Measurements from ENCODE around the gene AKR1C3. TPM values are rescaled to one million over a fixed set of nuclear protein-coding genes. Genes with fewer than 3 reads are reported as not detected.
"Not testable (repeated sequence)": the region's sequence is repeated elsewhere in the genome, so short reads cannot be mapped to it uniquely, and the experiment has no call there.

The AKR1C3 gene
- total RNA-seq, 1 donor from 2014 or later, result 2.9 TPM

GRCh38 chr10:5088703-5089261 lies 5.4 kb upstream of the AKR1C3 start:
- intact Hi-C loops (cut with micrococcal nuclease), result no loop called here

GRCh38 chr10:5089865-5090264 lies 4.3 kb upstream of the AKR1C3 start:
- intact Hi-C loops (cut with micrococcal nuclease), result loop anchor here (1.0 kb wide), 4 partner anchors 193 to 533 kb away; no protein-coding TSS in a partner anchor

GRCh38 chr10:5090551-5090950 lies 3.7 kb upstream of the AKR1C3 start:
- intact Hi-C loops (cut with micrococcal nuclease), result loop anchor here (1.0 kb wide), 4 partner anchors 193 to 533 kb away; no protein-coding TSS in a partner anchor

- intact Hi-C loops (cut with micrococcal nuclease), result no loop called here
Observed at GRCh38 chr10:5091196-5091595, 3.0 kb upstream of the AKR1C3 start.

GRCh38 chr10:5092375-5092774 lies 1.8 kb upstream of the AKR1C3 start:
- intact Hi-C loops (cut with micrococcal nuclease), result no loop called here

- intact Hi-C loops (cut with micrococcal nuclease), result no loop called here
Observed at GRCh38 chr10:5092848-5093790, 1.1 kb upstream of the AKR1C3 start.

GRCh38 chr10:5095687-5096086 lies 1.5 kb downstream of the AKR1C3 start:
- intact Hi-C loops (cut with micrococcal nuclease), result loop anchor here (1.0 kb wide), 1 partner anchor 246 kb away; no protein-coding TSS in a partner anchor

GRCh38 chr10:5096108-5096507 lies 1.9 kb downstream of the AKR1C3 start:
- intact Hi-C loops (cut with micrococcal nuclease), result no loop called here

- intact Hi-C loops (cut with micrococcal nuclease), result not testable (repeated sequence)
Observed at GRCh38 chr10:5102479-5102878, 8.3 kb downstream of the AKR1C3 start.

- intact Hi-C loops (cut with micrococcal nuclease), result no loop called here
Observed at GRCh38 chr10:5103481-5103880, 9.3 kb downstream of the AKR1C3 start.

- intact Hi-C loops (cut with micrococcal nuclease), result no loop called here
Observed at GRCh38 chr10:5105626-5106025, 11.4 kb downstream of the AKR1C3 start.

- intact Hi-C loops (cut with micrococcal nuclease), result no loop called here
Observed at GRCh38 chr10:5106553-5106952, 12.3 kb downstream of the AKR1C3 start.

- intact Hi-C loops (cut with micrococcal nuclease), result no loop called here
Observed at GRCh38 chr10:5107860-5108526, 13.8 kb downstream of the AKR1C3 start.

GRCh38 chr10:5108658-5109416 lies 14.6 kb downstream of the AKR1C3 start:
- intact Hi-C loops (cut with micrococcal nuclease), result no loop called here

GRCh38 chr10:5109861-5110260 lies 15.6 kb downstream of the AKR1C3 start:
- intact Hi-C loops (cut with micrococcal nuclease), result not testable (repeated sequence)

GRCh38 chr10:5116621-5117020 lies 22.4 kb downstream of the AKR1C3 start:
- intact Hi-C loops (cut with micrococcal nuclease), result no loop called here

GRCh38 chr10:5117026-5117425 lies 22.8 kb downstream of the AKR1C3 start:
- intact Hi-C loops (cut with micrococcal nuclease), result no loop called here

GRCh38 chr10:5119997-5120396 lies 25.8 kb downstream of the AKR1C3 start:
- intact Hi-C loops (cut with micrococcal nuclease), result not testable (repeated sequence)

GRCh38 chr10:5123886-5124285 lies 29.7 kb downstream of the AKR1C3 start:
- intact Hi-C loops (cut with micrococcal nuclease), result no loop called here

GRCh38 chr10:5125315-5126044 lies 31.3 kb downstream of the AKR1C3 start:
- intact Hi-C loops (cut with micrococcal nuclease), result no loop called here

- intact Hi-C loops (cut with micrococcal nuclease), result no loop called here
Observed at GRCh38 chr10:5135581-5135980, 41.4 kb downstream of the AKR1C3 start.

Measured in T-helper 1 cell treated with Interleukin-12 subunit alpha and Interleukin-12 subunit beta and Interleukin-4 antibody, amounts not matched to agents 30 ng/mL and 1 ng/mL, for 36 hours (primary cell).